ENCODE data around the gene GMPS. TPM values are rescaled to one million over a fixed set of nuclear protein-coding genes. Genes with fewer than 3 reads are reported as not detected.
A peak's percentile ranks its signal among the peaks of the same experiment; 100 is the strongest.
"Not testable (repeated sequence)": the region's sequence is repeated elsewhere in the genome, so short reads cannot be mapped to it uniquely, and the experiment has no call there.

Gene GMPS
- total RNA-seq, 1 donor from 2014 or later: 28.1 TPM

DNA sequence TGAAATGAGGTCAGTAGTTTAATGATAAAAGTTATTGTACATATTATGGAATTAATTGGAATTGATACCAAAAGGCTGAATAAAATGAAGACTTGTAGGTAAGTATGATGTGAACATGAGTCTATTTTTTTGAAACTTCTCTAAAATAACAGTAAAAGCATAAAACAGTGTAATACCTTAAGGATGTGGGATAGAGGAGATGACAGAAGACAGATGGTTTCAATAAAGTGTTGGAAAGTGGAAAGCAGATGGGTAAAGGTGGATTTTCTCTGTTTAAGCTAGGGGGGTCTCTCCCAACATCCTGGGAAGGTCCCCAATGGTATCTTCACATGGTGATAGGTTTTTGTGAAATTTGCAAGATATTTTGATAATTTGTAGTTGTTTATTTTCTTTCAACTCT is 41.6 kb downstream of the GMPS start:
- intact Hi-C loops (cut with DNase I): no loop called here
- no peak for DNase-seq (ENCODE audit: missing footprints)
- ATAC-seq: no peak

- DNase-seq (ENCODE audit: missing footprints): no peak
- ATAC-seq: peak; percentile 44
- intact Hi-C loops (cut with DNase I): no loop called here
These were observed 42.2 kb downstream of the GMPS start for GRCh38 chr3:155912579-155913190.

DNA sequence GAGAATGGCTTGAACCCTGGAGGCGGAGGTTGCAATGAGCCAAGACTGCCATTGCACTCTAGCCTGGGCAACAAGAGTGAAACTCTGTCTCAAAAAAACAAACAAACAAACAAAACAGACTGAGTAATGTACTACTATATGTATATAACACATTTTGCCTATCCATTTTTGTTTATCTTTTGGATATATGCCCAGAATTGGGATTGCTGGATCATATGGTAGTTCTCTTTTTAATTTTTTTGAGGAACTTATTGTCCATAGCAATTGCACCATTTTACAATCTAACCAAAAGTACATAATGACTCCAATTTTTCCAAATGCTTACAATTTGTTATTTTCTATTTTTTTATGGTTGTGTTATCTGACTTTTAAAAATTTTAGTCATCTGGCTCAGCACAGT is 47.3 kb downstream of the GMPS start:
- ATAC-seq: no peak
- DNase-seq (ENCODE audit: missing footprints): no peak
- intact Hi-C loops (cut with DNase I): no loop called here

- intact Hi-C loops (cut with DNase I): no loop called here
- ATAC-seq: no peak
- no peak for DNase-seq (ENCODE audit: missing footprints)
These were observed 49.3 kb downstream of the GMPS start for GRCh38 chr3:155919728-155920127.

DNA sequence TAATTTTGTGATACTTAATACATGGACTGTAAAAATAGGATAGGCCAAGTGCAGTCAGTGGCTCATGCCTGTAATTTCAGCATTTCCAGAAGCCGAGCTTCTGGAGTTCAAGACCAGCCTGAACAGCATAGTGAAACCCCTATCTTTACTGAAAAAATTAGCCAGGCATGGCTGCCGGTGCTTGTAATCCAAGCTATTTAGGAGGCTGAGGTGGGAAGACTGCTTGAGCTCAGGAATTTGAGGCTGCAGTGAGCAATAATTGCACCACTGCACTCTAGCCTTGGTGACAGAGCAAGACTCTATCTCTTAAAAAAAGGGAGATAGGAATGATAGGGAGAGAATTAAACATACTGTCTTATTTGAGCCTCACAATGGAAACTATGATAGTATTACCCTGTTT is 51.0 kb downstream of the GMPS start:
- DNase-seq (ENCODE audit: missing footprints) (no peak), ATAC-seq (no peak)
- intact Hi-C loops (cut with DNase I): no loop called here

- no peak for DNase-seq (ENCODE audit: missing footprints)
- ATAC-seq: peak; percentile 88
- intact Hi-C loops (cut with DNase I): no loop called here
These were observed 63.8 kb downstream of the GMPS start for GRCh38 chr3:155934230-155934629.

DNA sequence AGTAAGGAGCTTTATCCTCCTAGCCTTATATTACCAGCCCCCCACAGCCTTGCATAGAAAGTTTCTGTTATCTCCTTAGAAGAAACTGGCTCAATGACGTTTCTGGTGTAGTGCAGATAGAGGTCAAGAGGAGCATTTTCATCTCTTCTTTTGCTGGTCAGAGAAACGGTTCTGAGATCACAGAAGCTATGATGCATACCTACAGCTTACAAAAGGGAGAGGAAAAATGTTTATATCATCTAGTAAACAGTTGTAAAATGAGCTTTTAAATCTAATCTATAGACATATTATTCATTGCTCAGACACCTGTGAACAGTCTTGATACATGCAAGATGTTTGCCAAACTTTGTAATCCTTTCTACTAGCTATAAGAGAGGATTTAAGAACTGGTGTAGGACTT is 68.0 kb downstream of the GMPS start:
- intact Hi-C loops (cut with DNase I): no loop called here
- ATAC-seq (no peak), DNase-seq (ENCODE audit: missing footprints) (no peak)

GRCh38 chr3:155941354-155941753 is 70.9 kb downstream of the GMPS start:
- ATAC-seq (no peak), DNase-seq (ENCODE audit: missing footprints) (no peak)
- intact Hi-C loops (cut with DNase I): no loop called here

DNA sequence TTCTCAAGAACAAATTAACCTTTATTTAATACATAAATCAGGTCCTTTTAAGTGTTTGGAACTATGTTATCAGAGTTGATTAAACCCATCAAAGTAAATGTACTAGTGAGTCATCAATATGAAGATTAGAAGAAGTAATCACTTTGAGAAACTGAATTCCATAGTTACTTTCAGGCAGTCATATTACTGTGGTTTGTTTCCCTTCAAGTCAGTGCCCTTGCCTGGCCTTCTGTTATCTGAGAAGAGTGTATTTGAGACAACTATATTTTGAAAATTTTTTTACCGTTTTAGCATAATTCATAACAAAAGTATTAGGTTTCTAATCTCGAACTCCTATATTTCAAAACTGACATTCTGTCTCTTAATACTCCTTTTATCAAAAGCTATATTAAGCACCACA is 73.6 kb downstream of the GMPS start:
- no peak for ATAC-seq
- no peak for DNase-seq (ENCODE audit: missing footprints)
- intact Hi-C loops (cut with DNase I): no loop called here

- ATAC-seq (no peak), DNase-seq (ENCODE audit: missing footprints) (no peak)
- intact Hi-C loops (cut with DNase I): no loop called here
These were observed 75.7 kb downstream of the GMPS start for GRCh38 chr3:155946178-155946577.

DNA sequence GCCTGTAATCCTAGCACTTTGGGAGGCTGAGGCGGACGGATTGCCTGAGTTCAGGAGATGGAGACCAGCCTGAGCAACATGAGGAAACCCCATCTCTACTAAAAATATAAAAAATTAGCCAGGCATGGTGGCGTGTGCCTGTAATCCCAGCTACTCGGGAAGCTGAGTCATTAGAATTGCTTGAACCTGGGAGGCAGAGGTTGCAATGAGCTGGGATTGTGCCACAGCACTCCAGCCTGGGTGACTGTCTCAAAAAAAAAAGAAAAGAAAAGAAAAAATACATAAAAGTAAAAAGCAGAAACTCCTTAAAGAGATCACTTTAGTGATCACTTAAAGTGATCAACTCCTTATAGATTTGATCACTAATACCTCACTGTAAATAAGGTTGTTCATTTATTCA is 78.0 kb downstream of the GMPS start:
- ATAC-seq: no peak
- no peak for DNase-seq (ENCODE audit: missing footprints)
- intact Hi-C loops (cut with DNase I): no loop called here

DNA sequence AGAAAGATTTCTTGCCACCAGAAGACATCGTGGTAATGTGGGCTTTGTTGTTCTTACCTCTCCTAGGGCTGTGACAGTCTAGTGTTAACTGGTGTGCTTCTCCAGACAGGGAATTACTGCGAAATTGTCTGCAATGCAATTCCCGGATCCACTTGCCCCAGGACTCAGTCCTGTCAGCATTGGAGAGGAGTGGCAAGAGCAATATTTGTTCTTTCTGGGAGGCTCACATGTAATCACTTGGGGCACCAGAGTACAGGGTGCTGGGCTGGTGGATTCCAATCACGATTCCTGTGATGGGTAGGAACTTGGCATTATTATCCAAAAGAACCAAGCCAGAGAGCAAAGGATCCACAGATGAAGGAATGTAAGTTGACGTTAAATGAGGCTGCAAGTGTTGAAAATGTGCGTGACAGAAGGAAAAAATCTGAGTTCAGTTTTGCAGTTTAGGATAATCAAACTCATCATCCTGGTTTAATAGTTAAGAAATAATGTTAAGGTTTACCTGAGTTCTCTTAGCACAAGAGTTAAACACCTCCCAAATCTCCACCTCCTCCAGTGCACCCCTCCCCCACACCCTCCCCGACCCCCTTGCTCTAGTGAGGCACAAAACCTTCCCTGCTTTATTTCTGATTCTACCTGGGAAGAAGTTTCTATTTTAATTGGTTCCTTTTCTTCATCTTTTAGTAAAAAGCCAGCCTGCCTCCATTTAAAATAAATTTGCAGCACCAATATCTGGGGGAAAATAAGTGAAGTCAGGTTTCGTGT is 79.2 kb downstream of the GMPS start:
- intact Hi-C loops (cut with DNase I): no loop called here
- DNase-seq (ENCODE audit: missing footprints): no peak
- ATAC-seq: no peak

DNA sequence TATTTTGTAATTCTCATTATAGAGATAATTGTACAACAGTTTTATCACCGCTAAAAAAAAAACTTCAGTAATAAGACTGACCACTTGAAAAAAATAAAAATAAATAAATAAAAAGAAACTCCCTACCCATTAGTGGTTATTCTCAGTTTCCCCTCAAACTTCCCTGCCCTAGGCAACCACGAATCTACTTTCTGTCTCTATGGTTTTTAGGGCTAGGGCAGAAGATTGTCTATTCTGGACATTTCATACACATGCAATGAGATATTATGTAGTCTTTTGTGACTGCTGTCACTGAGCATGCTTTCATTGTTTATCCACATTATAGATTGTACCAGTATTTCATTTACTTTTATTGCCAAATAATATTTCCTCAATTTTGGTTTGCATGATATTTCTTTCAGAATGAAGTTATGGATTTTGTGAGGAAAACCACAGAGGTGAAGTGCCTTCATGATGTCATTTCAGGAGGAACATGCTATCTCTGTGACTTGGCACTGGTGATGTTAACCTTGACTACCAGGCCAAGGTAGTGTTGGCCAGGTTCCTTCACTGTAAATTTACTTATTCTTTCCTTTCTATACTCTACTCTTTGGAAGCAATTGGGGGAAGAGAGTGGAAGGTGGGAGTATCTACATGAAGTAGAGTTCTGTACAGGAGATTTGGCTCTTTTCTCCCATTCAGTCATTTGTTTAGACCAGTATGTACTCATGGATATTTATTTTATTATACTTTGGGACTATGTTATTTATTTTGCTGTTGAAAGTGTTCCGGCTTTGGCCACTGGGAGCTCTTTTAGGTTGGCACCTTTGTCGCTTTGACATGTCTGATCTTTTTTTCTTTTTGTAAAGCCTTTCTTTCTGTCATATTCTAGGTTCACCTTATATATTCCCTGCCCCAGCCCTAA is 86.3 kb downstream of the GMPS start:
- intact Hi-C loops (cut with DNase I): no loop called here
- ATAC-seq (no peak), DNase-seq (ENCODE audit: missing footprints) (no peak)

- no peak for DNase-seq (ENCODE audit: missing footprints)
- ATAC-seq: no peak
- intact Hi-C loops (cut with DNase I): no loop called here
These were observed 87.0 kb downstream of the GMPS start for GRCh38 chr3:155957412-155957880.

DNA sequence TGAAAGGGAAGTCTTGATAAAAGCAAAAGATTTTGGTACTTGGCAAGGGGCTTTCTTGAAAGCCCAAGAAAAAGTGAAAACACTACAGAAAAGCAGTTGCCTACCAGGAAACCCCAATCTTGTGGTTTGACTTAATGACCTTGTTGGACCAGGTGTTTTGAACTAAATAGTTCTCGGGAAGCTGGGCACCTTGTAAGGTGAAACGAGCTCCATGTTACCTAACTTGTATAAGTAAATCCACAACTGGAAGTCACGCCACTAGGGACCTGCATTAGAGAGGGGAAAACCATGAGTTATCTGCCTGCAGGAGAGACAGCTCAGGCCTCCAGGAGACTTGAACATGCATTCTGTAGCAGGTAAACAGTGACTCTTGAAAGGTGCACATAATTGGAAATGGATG is 88.2 kb downstream of the GMPS start:
- intact Hi-C loops (cut with DNase I): no loop called here
- DNase-seq (ENCODE audit: missing footprints): no peak
- no peak for ATAC-seq

DNA sequence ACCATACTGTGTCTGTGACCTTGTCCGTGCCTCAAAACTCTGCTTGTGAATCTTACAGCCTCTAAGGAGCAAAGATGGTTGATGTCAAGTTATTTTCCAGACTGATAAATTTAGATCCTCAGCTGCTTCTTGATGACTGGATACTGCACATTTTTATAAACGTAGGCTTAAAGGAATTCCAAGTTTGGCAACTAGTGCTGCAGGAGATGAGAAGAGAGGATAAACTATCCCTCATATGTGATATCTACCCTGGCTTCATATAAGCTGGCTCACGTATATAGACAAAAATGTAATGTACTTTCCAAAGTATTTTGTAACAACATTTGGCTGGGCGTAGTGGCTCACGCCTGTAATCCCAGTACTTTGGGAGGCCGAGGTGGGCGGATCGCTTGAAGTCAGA is 89.6 kb downstream of the GMPS start:
- intact Hi-C loops (cut with DNase I): no loop called here
- ATAC-seq: no peak
- DNase-seq (ENCODE audit: missing footprints): no peak

- DNase-seq (ENCODE audit: missing footprints); ATAC-seq; intact Hi-C loops (cut with DNase I): not testable (repeated sequence)
These were observed 90.6 kb downstream of the GMPS start for GRCh38 chr3:155961044-155961443.

GRCh38 chr3:155963570-155963969 is 93.1 kb downstream of the GMPS start:
- intact Hi-C loops (cut with DNase I): no loop called here
- no peak for DNase-seq (ENCODE audit: missing footprints)
- ATAC-seq: no peak

GRCh38 chr3:155970398-155970797 is 99.9 kb downstream of the GMPS start:
- ATAC-seq (no peak), DNase-seq (ENCODE audit: missing footprints) (no peak)
- intact Hi-C loops (cut with DNase I): no loop called here
